ENCODE results near the gene EPHB6.

Gene EPHB6

GRCh38 chr7:142832417-142832816 lies 22.5 kb upstream of the EPHB6 start:
- H3K4me3 ChIP-seq: no peak overlapping the region
- no peaks in the 10 kb centered on the region for H3K27me3 ChIP-seq

GRCh38 chr7:142833174-142834048 lies 21.5 kb upstream of the EPHB6 start:
- H3K4me2 ChIP-seq: no peak overlapping the region
- H3K9me3 ChIP-seq: no peaks in the 10 kb centered on the region
- no peaks in the 10 kb centered on the region for H3K4me1 ChIP-seq
- TF ChIP-seq Cebpa-rat (IDR thresholded peaks at IDR 0.05): no peak
- H3K27ac ChIP-seq: no peak overlapping the region
- no peaks in the 10 kb centered on the region for H4K20me1 ChIP-seq
- H3K9ac ChIP-seq: no peak overlapping the region
- H3K27me3 ChIP-seq: no peaks in the 10 kb centered on the region
- H3K36me3 ChIP-seq: no peaks in the 10 kb centered on the region
- H3K4me3 ChIP-seq: no peak overlapping the region

More at GRCh38 chr7:142832417-142832816, 22.5 kb upstream of the EPHB6 start:
- no peaks in the 10 kb centered on the region for H3K4me1 ChIP-seq
- H3K27ac ChIP-seq: no peak overlapping the region
- no peaks in the 10 kb centered on the region for H3K36me3 ChIP-seq
- no peak overlapping the region for H3K9ac ChIP-seq
- H4K20me1 ChIP-seq: no peaks in the 10 kb centered on the region
- TF ChIP-seq Cebpa-rat (IDR thresholded peaks at IDR 0.05): no peak
- no peak overlapping the region for H3K4me2 ChIP-seq
- no peaks in the 10 kb centered on the region for H3K9me3 ChIP-seq

- TF ChIP-seq Cebpa-rat (IDR thresholded peaks at IDR 0.05): no peak
- Histone ChIP-seq H3K4me2 (no peak overlapping the region), H3K9ac (no peak overlapping the region), H3K36me3 (no peaks in the 10 kb centered on the region), H3K27me3 (no peaks in the 10 kb centered on the region), H3K9me3 (no peaks in the 10 kb centered on the region), H4K20me1 (no peaks in the 10 kb centered on the region), H3K27ac (no peak overlapping the region), H3K4me3 (no peak overlapping the region), H3K4me1 (no peaks in the 10 kb centered on the region)
Observed at GRCh38 chr7:142835487-142835886, 19.4 kb upstream of the EPHB6 start.

DNA sequence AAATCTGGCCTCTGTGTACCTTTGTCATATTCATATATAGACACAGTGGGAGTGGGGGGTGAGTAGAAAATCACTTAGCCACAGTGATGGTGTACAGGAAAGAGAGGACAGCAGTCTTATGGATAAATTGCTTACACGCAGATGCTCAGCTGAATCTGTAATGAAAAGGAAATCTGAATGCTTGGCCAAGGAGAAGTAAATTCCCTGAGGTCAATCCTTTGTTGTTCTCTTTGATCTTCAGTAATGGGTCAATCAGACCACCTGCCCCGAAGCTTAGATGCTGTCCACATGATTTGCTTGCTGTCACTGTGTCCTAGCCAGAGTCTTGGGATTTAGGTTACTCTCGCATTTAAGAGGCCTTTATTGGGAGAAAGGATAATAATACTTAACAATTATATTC lies 18.4 kb upstream of the EPHB6 start:
- no peaks in the 10 kb centered on the region for H4K20me1 ChIP-seq
- H3K9ac ChIP-seq: no peak overlapping the region
- no peaks in the 10 kb centered on the region for H3K4me1 ChIP-seq
- no peak overlapping the region for H3K27ac ChIP-seq
- H3K9me3 ChIP-seq: no peaks in the 10 kb centered on the region
- no peak overlapping the region for H3K4me3 ChIP-seq
- TF ChIP-seq Cebpa-rat (IDR thresholded peaks at IDR 0.05): no peak
- H3K27me3 ChIP-seq: no peaks in the 10 kb centered on the region
- no peak overlapping the region for H3K4me2 ChIP-seq
- H3K36me3 ChIP-seq: no peaks in the 10 kb centered on the region

- no peaks in the 10 kb centered on the region for H3K9me3 ChIP-seq
- no peak overlapping the region for H3K4me2 ChIP-seq
- H3K27me3 ChIP-seq: no peaks in the 10 kb centered on the region
- no peaks in the 10 kb centered on the region for H3K36me3 ChIP-seq
- no peak for TF ChIP-seq Cebpa-rat (IDR thresholded peaks at IDR 0.05)
- no peaks in the 10 kb centered on the region for H3K4me1 ChIP-seq
- no peak overlapping the region for H3K27ac ChIP-seq
- H3K9ac ChIP-seq: no peak overlapping the region
- H3K4me3 ChIP-seq: no peak overlapping the region
- no peaks in the 10 kb centered on the region for H4K20me1 ChIP-seq
Observed at GRCh38 chr7:142838461-142839213, 16.2 kb upstream of the EPHB6 start.

- no peak overlapping the region for H3K4me3 ChIP-seq
- no peaks in the 10 kb centered on the region for H3K27me3 ChIP-seq
- no peaks in the 10 kb centered on the region for H3K36me3 ChIP-seq
- no peak overlapping the region for H3K4me2 ChIP-seq
- no peaks in the 10 kb centered on the region for H4K20me1 ChIP-seq
- no peaks in the 10 kb centered on the region for H3K4me1 ChIP-seq
- H3K27ac ChIP-seq: no peak overlapping the region
- no peaks in the 10 kb centered on the region for H3K9me3 ChIP-seq
- TF ChIP-seq Cebpa-rat (IDR thresholded peaks at IDR 0.05): no peak
- no peak overlapping the region for H3K9ac ChIP-seq
Observed at GRCh38 chr7:142842251-142842766, 12.6 kb upstream of the EPHB6 start.

DNA sequence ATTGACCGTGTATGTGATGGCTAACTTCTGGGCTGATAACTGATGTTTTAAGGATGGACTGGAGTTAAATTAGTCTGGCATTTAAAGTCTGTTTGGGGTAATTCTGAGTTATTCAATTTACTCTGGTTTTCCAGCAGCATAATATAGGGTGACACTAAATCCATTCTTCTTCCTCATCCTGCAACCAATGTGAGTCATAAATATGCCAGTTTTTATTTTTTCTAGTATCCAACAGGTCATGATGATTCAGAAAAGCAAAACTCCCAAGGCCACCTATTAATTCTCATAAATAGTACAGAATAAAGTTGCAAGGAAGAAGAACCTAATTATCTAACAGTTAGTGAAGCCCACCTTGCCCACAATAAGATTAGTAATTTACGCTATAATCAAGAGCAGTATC lies 7.5 kb upstream of the EPHB6 start:
- H3K4me3 ChIP-seq: no peak overlapping the region
- no peak overlapping the region for H3K27ac ChIP-seq
- no peak for TF ChIP-seq Cebpa-rat (IDR thresholded peaks at IDR 0.05)
- no peaks in the 10 kb centered on the region for H4K20me1 ChIP-seq
- H3K4me2 ChIP-seq: no peak overlapping the region
- H3K27me3 ChIP-seq: no peaks in the 10 kb centered on the region
- no peak overlapping the region for H3K9ac ChIP-seq
- no peaks in the 10 kb centered on the region for H3K4me1 ChIP-seq
- no peaks in the 10 kb centered on the region for H3K36me3 ChIP-seq
- H3K9me3 ChIP-seq: no peaks in the 10 kb centered on the region

DNA sequence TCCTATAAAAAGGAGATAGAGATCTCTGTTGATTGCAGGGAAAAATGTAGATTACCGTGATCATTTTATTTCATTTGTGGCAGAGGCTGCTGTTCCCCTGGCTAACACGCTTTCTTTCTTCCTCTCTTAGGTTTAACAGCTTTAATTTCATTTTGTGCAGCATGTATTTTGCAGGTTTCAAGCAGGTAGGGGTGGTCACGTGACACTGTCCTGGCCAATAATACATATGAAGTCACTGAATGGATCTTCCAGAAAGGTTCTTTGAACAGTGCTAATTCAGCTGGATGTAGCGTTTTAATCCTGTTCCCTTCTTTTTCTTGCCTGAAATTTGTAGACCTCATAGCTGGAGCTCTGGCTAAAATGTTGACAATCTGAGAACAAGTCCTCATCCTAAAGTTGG lies 3.6 kb upstream of the EPHB6 start:
- Histone ChIP-seq H3K27ac (no peak overlapping the region), H3K4me3 (no peak overlapping the region), H3K4me1 (peaks cover 12% of the 10 kb centered on the region), H3K27me3 (no peaks in the 10 kb centered on the region), H3K4me2 (no peak overlapping the region), H4K20me1 (no peaks in the 10 kb centered on the region), H3K9ac (no peak overlapping the region), H3K36me3 (no peaks in the 10 kb centered on the region), H3K9me3 (no peaks in the 10 kb centered on the region)
- TF ChIP-seq Cebpa-rat (IDR thresholded peaks at IDR 0.05): no peak

GRCh38 chr7:142851919-142852318 lies 3.0 kb upstream of the EPHB6 start:
- Histone ChIP-seq H3K27me3 (no peaks in the 10 kb centered on the region), H3K4me1 (peaks cover 18% of the 10 kb centered on the region), H3K36me3 (no peaks in the 10 kb centered on the region), H3K9me3 (no peaks in the 10 kb centered on the region), H4K20me1 (no peaks in the 10 kb centered on the region), H3K9ac (no peak overlapping the region), H3K4me3 (no peak overlapping the region), H3K27ac (no peak overlapping the region), H3K4me2 (no peak overlapping the region)
- TF ChIP-seq Cebpa-rat (IDR thresholded peaks at IDR 0.05): no peak

All from BLaER1 (cell line).